ENCODE results near the gene CYGB. TPM values are rescaled to one million over a fixed set of nuclear protein-coding genes. Genes with fewer than 3 reads are reported as not detected.
A peak's percentile ranks its signal among the peaks of the same experiment; 100 is the strongest.

The CYGB gene
- total and polyA plus RNA-seq, 9 of the 15 experiments (the other 6 are each of a cell fraction or from before 2014, with no cell fraction given): 0.08 to 0.95 (median 0.18) TPM; not detected in 5

- TF ChIP-seq STAG1 (CRISPR knock-in tag; IDR thresholded peaks at IDR 0.05; ENCODE audit: borderline replicate concordance): peak; percentile 91
- peak; percentile 64; the same call in 1 of the 2 replicates for TF ChIP-seq TFAP4 (CRISPR knock-in tag; IDR thresholded peaks at IDR 0.05; ENCODE audit: borderline replicate concordance)
- 0 out of 2 replicates have a peak, but pooled peaks have one; percentile 72 for TF ChIP-seq ZNF12 (CRISPR knock-in tag; IDR thresholded peaks at IDR 0.05)
- TF ChIP-seq NEUROD1 (IDR thresholded peaks at IDR 0.05; ENCODE audit: borderline replicate concordance, low read depth, low read length, partially characterized antibody): peak; percentile 50
- no peak for TF ChIP-seq ZNF507 (tag; conservative IDR thresholded peaks at IDR 0.05)
- peak; percentile 91 to 94 for TF ChIP-seq MNT (conservative IDR thresholded peaks at IDR 0.05)
- TF ChIP-seq HDAC1 (IDR thresholded peaks at IDR 0.05): peak in 1 of 2 experiments; percentile 19; a peak in 1 of 4 replicates
- TF ChIP-seq, protein P1, sequence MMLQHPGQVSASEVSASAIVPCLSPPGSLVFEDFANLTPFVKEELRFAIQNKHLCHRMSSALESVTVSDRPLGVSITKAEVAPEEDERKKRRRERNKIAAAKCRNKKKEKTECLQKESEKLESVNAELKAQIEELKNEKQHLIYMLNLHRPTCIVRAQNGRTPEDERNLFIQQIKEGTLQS (IDR thresholded peaks at IDR 0.05): no peak
- TF ChIP-seq, protein P1 (CRISPR knock-in tag; conservative IDR thresholded peaks at IDR 0.05): 0 out of 2 replicates have a peak, but pooled peaks have one; percentile 30
Observed at GRCh38 chr17:76506408-76507345, 30.8 kb downstream of the CYGB start (continued).

All from K562 (cell line).